ENCODE measurements around the gene SIDT1.

GRCh38 chr3:113545594-113545993, 13.2 kb downstream of the SIDT1 start:
- no peak for TF ChIP-seq ZNF423 (CRISPR knock-in tag; IDR thresholded peaks at IDR 0.05)
- no peak for TF ChIP-seq CTCF (IDR thresholded peaks at IDR 0.05)
- no peak for TF ChIP-seq FOXP1 (CRISPR knock-in tag; IDR thresholded peaks at IDR 0.05; ENCODE audit: borderline replicate concordance)
- TF ChIP-seq MAX (CRISPR knock-in tag; IDR thresholded peaks at IDR 0.05): no peak
